GM06990 (cell line): Measurements from ENCODE around the gene AOX1.

Experiments
- DNase-seq: peaks from one replicate; pipeline ENCODE4 v3.0.0-alpha.2; 2011; ENCODE audit not compliant: insufficient read length; ENCODE audit errors: extremely low read depth
- H3K27me3 ChIP-seq: replicated peaks from 2 replicates; pipeline ENCODE4 v1.6.0; 2011; ENCODE audit warnings: low read length; ENCODE audit not compliant: control insufficient read depth, insufficient read depth
- H3K36me3 ChIP-seq: 2 replicates; pipeline ENCODE4 v1.5.1; 2011; ENCODE audit warnings: low read length; ENCODE audit not compliant: control insufficient read depth, insufficient read depth
- H3K4me3 ChIP-seq: replicated peaks from 2 replicates; pipeline ENCODE4 v1.5.1; 2011; ENCODE audit warnings: low read depth, mild to moderate bottlenecking, control low read depth, low read length
- TF ChIP-seq, protein P1 (sequence below): IDR thresholded peaks from 2 replicates; pipeline ENCODE4 v1.5.1; 2011; ENCODE audit warnings: low read length, control low read depth, mild to moderate bottlenecking, inconsistent platforms; ENCODE audit not compliant: insufficient read depth, poor library complexity, severe bottlenecking

The AOX1 gene

DNA sequence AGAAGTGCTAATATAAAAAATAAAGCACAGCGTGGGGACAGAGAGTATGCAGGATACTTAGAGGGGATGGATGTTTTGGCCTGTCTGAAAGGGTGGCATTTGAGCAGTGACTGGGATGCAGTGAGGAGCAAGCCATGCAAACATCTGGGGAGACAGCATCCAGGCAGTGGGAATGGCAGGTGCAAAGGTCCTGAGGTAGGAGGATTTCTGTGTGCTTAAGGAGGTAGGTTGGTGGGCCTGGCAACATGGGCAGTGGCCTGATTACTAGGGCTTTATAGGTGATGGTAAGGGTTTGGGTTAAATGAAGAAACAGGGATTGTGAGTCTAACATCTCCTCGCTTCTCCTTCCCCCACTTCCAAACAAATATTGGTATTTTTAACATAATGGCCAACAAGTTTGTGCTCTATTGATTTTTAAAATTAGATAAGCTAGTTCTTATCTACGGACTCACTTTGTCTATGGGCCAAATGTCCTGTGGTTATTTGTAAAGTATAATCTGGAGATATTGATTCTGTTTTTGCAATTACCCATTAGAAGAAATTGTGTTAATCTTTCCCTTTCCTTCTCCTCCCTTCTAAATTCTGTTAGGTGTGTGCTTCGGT is 2.4 kb downstream of the AOX1 start:
- H3K4me3 ChIP-seq: no peak overlapping the region
- TF ChIP-seq, protein P1, sequence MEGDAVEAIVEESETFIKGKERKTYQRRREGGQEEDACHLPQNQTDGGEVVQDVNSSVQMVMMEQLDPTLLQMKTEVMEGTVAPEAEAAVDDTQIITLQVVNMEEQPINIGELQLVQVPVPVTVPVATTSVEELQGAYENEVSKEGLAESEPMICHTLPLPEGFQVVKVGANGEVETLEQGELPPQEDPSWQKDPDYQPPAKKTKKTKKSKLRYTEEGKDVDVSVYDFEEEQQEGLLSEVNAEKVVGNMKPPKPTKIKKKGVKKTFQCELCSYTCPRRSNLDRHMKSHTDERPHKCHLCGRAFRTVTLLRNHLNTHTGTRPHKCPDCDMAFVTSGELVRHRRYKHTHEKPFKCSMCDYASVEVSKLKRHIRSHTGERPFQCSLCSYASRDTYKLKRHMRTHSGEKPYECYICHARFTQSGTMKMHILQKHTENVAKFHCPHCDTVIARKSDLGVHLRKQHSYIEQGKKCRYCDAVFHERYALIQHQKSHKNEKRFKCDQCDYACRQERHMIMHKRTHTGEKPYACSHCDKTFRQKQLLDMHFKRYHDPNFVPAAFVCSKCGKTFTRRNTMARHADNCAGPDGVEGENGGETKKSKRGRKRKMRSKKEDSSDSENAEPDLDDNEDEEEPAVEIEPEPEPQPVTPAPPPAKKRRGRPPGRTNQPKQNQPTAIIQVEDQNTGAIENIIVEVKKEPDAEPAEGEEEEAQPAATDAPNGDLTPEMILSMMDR: no peak
- H3K27me3 ChIP-seq: no peaks in the 10 kb centered on the region
- no peaks in the 10 kb centered on the region for H3K36me3 ChIP-seq
- DNase-seq: no peak

DNA sequence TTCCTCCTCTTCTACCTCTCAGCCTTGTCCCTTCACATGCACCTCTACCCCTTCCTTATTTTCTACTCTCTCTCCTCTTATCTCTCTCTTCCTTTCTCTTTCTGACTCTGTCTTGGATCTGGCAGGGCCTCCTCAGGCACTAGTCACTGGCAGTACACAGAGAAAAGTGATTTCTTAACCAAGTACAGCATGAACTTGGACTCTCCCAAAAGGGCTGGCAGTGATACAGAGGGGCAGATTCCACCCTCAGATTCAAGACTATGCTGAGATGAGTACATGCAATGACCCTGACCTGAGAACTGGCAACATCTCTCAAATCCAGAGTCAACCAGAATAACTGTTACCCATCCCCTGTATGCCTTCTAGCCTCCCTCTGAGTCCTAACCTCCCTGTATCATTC is 4.3 kb downstream of the AOX1 start:
- no peak overlapping the region for H3K4me3 ChIP-seq
- DNase-seq: no peak
- no peaks in the 10 kb centered on the region for H3K27me3 ChIP-seq
- H3K36me3 ChIP-seq: no peaks in the 10 kb centered on the region
- TF ChIP-seq, protein P1: no peak

DNA sequence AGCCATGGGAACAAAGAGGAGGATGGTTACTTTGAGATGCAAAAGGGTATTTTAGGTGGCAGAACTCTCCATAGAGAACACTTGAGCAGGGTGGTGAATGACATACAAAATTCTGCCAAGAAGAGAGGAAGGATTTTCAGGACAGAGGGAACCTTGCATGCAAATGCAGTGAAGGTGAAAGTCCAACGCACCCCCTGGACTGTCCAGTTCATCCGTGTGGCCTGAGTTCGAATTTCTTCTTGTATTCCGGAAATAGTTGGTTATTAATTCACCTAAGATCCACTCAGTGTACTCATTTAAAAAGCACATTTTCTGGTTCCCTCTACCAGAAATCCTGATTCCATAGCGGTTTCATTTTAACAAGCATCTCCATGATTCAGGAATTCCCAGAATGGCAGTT is 5.5 kb downstream of the AOX1 start:
- Histone ChIP-seq H3K36me3 (no peaks in the 10 kb centered on the region), H3K27me3 (peaks cover 1% of the 10 kb centered on the region; the same call in 1 of the 2 replicates), H3K4me3 (no peak overlapping the region)
- DNase-seq: no peak
- TF ChIP-seq, protein P1: no peak

DNA sequence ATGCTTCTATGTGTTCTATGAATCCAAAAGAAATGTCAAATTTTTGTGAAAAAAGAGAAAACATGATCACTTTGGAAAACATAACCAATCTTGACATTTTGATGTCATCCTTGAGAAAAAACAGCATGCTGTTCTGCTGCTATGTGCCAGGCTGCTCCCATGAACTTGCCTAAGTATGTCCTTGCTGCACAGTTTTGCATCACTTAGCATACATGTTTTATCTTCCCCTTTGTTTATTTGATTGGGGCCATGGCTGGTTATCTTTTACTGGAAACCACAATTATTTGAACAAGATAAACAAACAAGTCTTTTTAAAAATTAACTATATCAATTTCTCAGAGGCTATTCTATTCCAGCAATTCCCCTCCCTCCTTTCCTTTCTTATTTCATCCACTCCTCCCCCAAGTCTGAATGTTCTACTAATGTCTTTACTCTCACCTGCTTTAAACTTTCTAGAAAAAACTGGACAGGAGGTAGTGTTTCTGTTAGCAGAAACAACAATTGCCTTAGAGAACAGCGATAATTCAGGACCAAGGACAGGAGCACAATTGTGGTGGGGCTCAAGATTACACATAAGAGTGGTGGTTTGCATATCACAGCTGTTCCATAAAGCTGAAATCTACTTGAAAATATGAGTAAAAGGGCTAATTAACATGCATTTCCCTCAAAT is 6.7 kb downstream of the AOX1 start:
- Histone ChIP-seq H3K4me3 (no peak overlapping the region), H3K36me3 (no peaks in the 10 kb centered on the region), H3K27me3 (peaks cover 1% of the 10 kb centered on the region; the same call in 1 of the 2 replicates)
- TF ChIP-seq, protein P1: no peak
- DNase-seq: no peak

DNA sequence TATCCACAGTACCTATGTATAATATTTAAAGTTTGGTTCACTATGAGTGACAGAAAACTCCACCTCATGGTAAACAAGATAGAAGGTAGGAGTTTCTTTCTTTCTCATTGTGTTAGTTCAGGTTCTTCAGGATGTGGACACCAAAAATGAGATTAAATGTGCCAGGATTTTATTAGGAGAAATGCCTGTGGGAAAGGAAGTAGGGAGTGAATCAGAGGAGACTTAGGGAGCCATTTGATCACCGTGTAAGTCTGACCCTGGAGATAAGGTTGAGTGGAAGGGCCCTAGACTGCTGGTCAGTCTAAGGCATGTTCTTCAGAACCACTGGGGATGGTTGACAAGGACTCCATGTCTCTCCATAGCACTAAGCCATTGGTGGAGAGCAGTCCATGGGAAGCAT is 8.1 kb downstream of the AOX1 start:
- TF ChIP-seq, protein P1: no peak
- H3K27me3 ChIP-seq: peaks cover 1% of the 10 kb centered on the region; the same call in 1 of the 2 replicates
- DNase-seq: no peak
- H3K4me3 ChIP-seq: no peak overlapping the region
- H3K36me3 ChIP-seq: no peaks in the 10 kb centered on the region
